Natural killer cell (primary cell): ENCODE data around the gene CYP27C1. TPM values are rescaled to one million over a fixed set of nuclear protein-coding genes. Genes with fewer than 3 reads are reported as not detected.

Experiments used
- ATAC-seq, 3 donors: fragments of 150-1000 bp in 2 of 3; fragments of 200-7000 bp in 1 of 3; cut with Tn5 transposase; 1 replicate in 1 of 3; 2 replicates in 2 of 3; pipeline ENCODE4 v1.10.0; 2021; ENCODE audit warnings: mild to moderate bottlenecking in 2 of 3, moderate library complexity in 2 of 3
- DNase-seq, 2 donors: peaks; one replicate each; pipeline versions ENCODE4 v3.0.0 to v3.0.0-alpha.2; 2013 to 2021; ENCODE audit warnings: mixed read lengths in 1 of 2
- H3K27ac ChIP-seq: one replicate; pipeline ENCODE4 v1.5.1; 2013; ENCODE audit warnings: mild to moderate bottlenecking, low read length
- H3K27me3 ChIP-seq: one replicate; pipeline ENCODE4 v1.6.1; 2013; ENCODE audit warnings: low read length; ENCODE audit not compliant: control insufficient read depth, insufficient read depth
- H3K36me3 ChIP-seq: one replicate; pipeline ENCODE4 v1.6.1; 2013; ENCODE audit warnings: low read length; ENCODE audit not compliant: control insufficient read depth, insufficient read depth
- H3K4me1 ChIP-seq: one replicate; pipeline ENCODE4 v1.6.1; 2013; ENCODE audit warnings: low read length; ENCODE audit not compliant: control insufficient read depth, insufficient read depth
- H3K4me3 ChIP-seq: one replicate; pipeline ENCODE4 v1.5.1; 2013; ENCODE audit warnings: low read length
- H3K9me3 ChIP-seq: one replicate; pipeline ENCODE4 v1.6.1; 2013; ENCODE audit warnings: low read length; ENCODE audit not compliant: control insufficient read depth, insufficient read depth
- H3K27ac Mint-ChIP-seq, 2 donors: one replicate each; pipeline ENCODE4 v1.8.0; 2022; ENCODE audit warnings: mild to moderate bottlenecking in 2 of 2, mixed read lengths in 2 of 2, moderate library complexity in 1 of 2
- H3K27me3 Mint-ChIP-seq, 2 donors: one replicate each; pipeline ENCODE4 v1.8.0; 2022; ENCODE audit warnings: low read depth in 2 of 2, mixed read lengths in 2 of 2
- H3K36me3 Mint-ChIP-seq: one replicate; pipeline ENCODE4 v1.8.0; 2022; ENCODE audit warnings: mixed read lengths
- H3K4me1 Mint-ChIP-seq, 2 donors: one replicate each; pipeline ENCODE4 v1.8.0; 2022; ENCODE audit warnings: mixed read lengths in 2 of 2
- H3K4me3 Mint-ChIP-seq: one replicate; pipeline ENCODE4 v1.8.0; 2022; ENCODE audit warnings: mild to moderate bottlenecking, moderate library complexity, mixed read lengths
- H3K9me3 Mint-ChIP-seq, 2 donors: one replicate each; pipeline ENCODE4 v1.8.0; 2022; ENCODE audit warnings: mixed read lengths in 2 of 2
- WGBS: methylation state at CpG from one replicate; pipeline ENCODE4 v1.1.7; 2013; ENCODE audit warnings: missing lambda C conversion rate; ENCODE audit not compliant: insufficient coverage; 5-methylcytosine and 5-hydroxymethylcytosine counted together
- intact Hi-C: fragments of 100-400 bp; cut with micrococcal nuclease; formaldehyde crosslinking; loops from one replicate; pipeline ENCODE4 v1.14.2; 2022
- total RNA-seq, 4 donors: library from RNA; stranded (reverse); fragments of 120-200 nt in 1 of 4; gene quantifications; one replicate each; pipeline versions ENCODE4 v1.2.3 to v1.2.4, GENCODE V29; 2013 to 2022
- TF ChIP-seq, protein P1 (sequence below): fragments of 200-600 bp; IDR thresholded peaks from one replicate; pipeline ENCODE4 v1.8.0; 2022; ENCODE audit warnings: antibody characterized with exemption

The CYP27C1 gene
- total RNA-seq, 3 donors from 2014 or later (not counting 1 experiment from before 2014, with no cell fraction given): not detected

DNA sequence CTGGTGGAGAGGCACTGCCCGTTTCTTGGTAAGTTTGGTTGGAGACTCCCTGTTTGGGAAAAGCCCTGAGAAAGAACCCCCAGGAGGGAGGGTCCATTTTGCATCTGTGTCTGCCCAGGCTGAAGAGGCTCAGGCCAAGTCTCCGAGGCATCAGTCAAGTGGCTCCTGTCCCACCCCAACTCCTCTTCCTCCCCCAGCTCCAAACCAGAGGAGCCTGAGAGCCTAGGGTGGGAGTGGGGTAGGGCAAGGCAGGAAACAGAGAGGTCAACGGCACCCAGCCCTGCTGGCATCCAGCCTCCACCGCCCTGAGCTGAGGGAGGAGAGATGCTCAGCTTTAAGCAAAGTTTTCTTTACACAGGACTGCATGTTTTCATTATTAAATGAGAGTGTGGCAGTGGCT, 38.2 kb downstream of the CYP27C1 start:
- 87% methylated on average over 3 of the region's 4 CpGs for WGBS
- DNase-seq (no peak), ATAC-seq (no peak)
- peaks cover 0 to 5% of the 10 kb centered on the region in 2 donors for H3K4me1 Mint-ChIP-seq
- H3K9me3 Mint-ChIP-seq: peaks cover 0 to 4% of the 10 kb centered on the region in 2 donors
- intact Hi-C loops: no loop called here
- peaks cover 7% of the 10 kb centered on the region for H3K36me3 Mint-ChIP-seq
- Histone ChIP-seq H3K27me3 (no peaks in the 10 kb centered on the region), H3K4me3 (no peak overlapping the region), H3K9me3 (no peaks in the 10 kb centered on the region), H3K27ac (no peak overlapping the region), H3K4me1 (peaks cover 5% of the 10 kb centered on the region), H3K36me3 (no peaks in the 10 kb centered on the region)
- TF ChIP-seq, protein P1, sequence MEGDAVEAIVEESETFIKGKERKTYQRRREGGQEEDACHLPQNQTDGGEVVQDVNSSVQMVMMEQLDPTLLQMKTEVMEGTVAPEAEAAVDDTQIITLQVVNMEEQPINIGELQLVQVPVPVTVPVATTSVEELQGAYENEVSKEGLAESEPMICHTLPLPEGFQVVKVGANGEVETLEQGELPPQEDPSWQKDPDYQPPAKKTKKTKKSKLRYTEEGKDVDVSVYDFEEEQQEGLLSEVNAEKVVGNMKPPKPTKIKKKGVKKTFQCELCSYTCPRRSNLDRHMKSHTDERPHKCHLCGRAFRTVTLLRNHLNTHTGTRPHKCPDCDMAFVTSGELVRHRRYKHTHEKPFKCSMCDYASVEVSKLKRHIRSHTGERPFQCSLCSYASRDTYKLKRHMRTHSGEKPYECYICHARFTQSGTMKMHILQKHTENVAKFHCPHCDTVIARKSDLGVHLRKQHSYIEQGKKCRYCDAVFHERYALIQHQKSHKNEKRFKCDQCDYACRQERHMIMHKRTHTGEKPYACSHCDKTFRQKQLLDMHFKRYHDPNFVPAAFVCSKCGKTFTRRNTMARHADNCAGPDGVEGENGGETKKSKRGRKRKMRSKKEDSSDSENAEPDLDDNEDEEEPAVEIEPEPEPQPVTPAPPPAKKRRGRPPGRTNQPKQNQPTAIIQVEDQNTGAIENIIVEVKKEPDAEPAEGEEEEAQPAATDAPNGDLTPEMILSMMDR: no peak
- peaks cover 15 to 19% of the 10 kb centered on the region in 2 donors for H3K27me3 Mint-ChIP-seq
- no peak overlapping the region for H3K27ac Mint-ChIP-seq
- no peak overlapping the region for H3K4me3 Mint-ChIP-seq

DNA sequence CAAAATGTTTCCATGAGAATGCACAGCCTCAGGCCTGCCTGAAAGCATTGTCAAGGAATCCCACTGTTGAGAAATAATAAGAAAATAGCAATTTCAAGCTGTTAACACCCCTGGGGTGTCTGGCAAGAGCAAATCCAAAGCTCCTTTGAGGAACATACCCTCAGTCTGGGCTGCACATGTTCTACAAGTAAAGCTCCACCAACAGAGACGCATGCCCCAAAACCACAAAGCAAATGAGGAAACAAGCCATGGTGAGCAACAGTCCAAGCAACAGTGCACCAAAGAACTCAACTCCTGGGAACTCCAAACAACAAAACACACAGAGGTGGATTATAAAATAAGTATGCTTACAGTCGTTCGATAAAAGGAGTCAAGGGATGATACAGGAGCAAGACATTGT, 40.3 kb downstream of the CYP27C1 start:
- Mint-ChIP-seq H3K4me3 (no peak overlapping the region), H3K27ac (no peak overlapping the region), H3K4me1 (peaks cover 0 to under 1% of the 10 kb centered on the region in 2 donors), H3K9me3 (peaks cover 0 to 4% of the 10 kb centered on the region in 2 donors), H3K36me3 (peaks cover 7% of the 10 kb centered on the region), H3K27me3 (peaks cover 6 to 13% of the 10 kb centered on the region in 2 donors)
- DNase-seq (no peak), ATAC-seq (no peak)
- H3K9me3 ChIP-seq: no peaks in the 10 kb centered on the region
- no peaks in the 10 kb centered on the region for H3K36me3 ChIP-seq
- no peaks in the 10 kb centered on the region for H3K27me3 ChIP-seq
- H3K27ac ChIP-seq: no peak overlapping the region
- intact Hi-C loops: no loop called here
- no peaks in the 10 kb centered on the region for H3K4me1 ChIP-seq
- TF ChIP-seq, protein P1: no peak
- WGBS: 68% methylated on average over 3 of the region's 3 CpGs
- H3K4me3 ChIP-seq: no peak overlapping the region

DNA sequence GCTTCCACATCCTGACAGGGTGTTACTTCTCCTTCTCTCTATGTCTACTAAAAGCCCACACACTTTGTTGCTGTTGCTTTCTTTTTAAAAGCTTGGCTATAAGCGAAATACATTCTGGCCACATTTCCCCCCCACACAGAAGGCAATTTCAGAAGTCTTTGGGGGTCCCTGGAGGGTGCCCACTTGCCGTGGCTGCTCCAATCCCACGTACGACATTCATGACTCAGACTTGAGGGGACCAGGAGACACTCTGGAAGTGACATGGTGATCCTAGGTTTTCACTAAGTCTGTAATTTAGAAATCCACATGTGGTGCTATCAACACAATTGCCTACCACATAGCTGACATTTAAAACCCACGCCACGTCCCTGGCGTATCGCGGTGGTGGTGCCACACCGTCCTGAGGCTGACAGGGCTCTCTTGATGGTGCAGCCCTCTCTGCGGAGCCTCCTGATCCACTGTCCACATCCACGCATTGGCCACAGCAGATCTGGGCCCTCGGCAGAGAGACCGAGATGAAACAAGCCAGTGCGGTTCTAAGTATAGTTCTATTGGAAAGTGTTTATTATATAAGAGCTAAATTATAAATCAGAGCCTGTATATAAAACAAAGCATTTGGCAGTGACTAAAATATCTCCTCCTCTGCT, 42.4 kb downstream of the CYP27C1 start:
- no peak overlapping the region for H3K4me3 ChIP-seq
- DNase-seq: no peak
- peaks cover 0 to 13% of the 10 kb centered on the region in 2 donors for H3K27me3 Mint-ChIP-seq
- peaks cover 7% of the 10 kb centered on the region for H3K36me3 Mint-ChIP-seq
- H3K4me1 ChIP-seq: no peaks in the 10 kb centered on the region
- no peaks in the 10 kb centered on the region for H3K27me3 ChIP-seq
- 92% methylated on average over 14 of the region's 15 CpGs for WGBS
- H3K4me3 Mint-ChIP-seq: no peak overlapping the region
- TF ChIP-seq, protein P1: no peak
- H3K9me3 Mint-ChIP-seq: peaks cover 0 to 4% of the 10 kb centered on the region in 2 donors
- ATAC-seq: no peak
- intact Hi-C loops: no loop called here
- no peaks in the 10 kb centered on the region for H3K36me3 ChIP-seq
- H3K27ac ChIP-seq: no peak overlapping the region
- H3K27ac Mint-ChIP-seq: no peak overlapping the region
- peaks cover 0 to 4% of the 10 kb centered on the region in 2 donors for H3K4me1 Mint-ChIP-seq
- H3K9me3 ChIP-seq: no peaks in the 10 kb centered on the region
